Natural killer cell (primary cell): ENCODE data around the gene ZCCHC17. TPM values are rescaled to one million over a fixed set of nuclear protein-coding genes. Genes with fewer than 3 reads are reported as not detected.
A peak's percentile ranks its signal among the peaks of the same experiment; 100 is the strongest.

Experiments
- ATAC-seq, 3 donors: fragments of 150-1000 bp in 2 of 3; fragments of 200-7000 bp in 1 of 3; cut with Tn5 transposase; 1 replicate in 1 of 3; 2 replicates in 2 of 3; pipeline ENCODE4 v1.10.0; 2021; ENCODE audit warnings: mild to moderate bottlenecking in 2 of 3, moderate library complexity in 2 of 3
- DNase-seq, 2 donors: peaks; one replicate each; pipeline versions ENCODE4 v3.0.0 to v3.0.0-alpha.2; 2013 to 2021; ENCODE audit warnings: mixed read lengths in 1 of 2
- H3K27ac ChIP-seq: one replicate; pipeline ENCODE4 v1.5.1; 2013; ENCODE audit warnings: mild to moderate bottlenecking, low read length
- H3K27me3 ChIP-seq: one replicate; pipeline ENCODE4 v1.6.1; 2013; ENCODE audit warnings: low read length; ENCODE audit not compliant: control insufficient read depth, insufficient read depth
- H3K36me3 ChIP-seq: one replicate; pipeline ENCODE4 v1.6.1; 2013; ENCODE audit warnings: low read length; ENCODE audit not compliant: control insufficient read depth, insufficient read depth
- H3K4me1 ChIP-seq: one replicate; pipeline ENCODE4 v1.6.1; 2013; ENCODE audit warnings: low read length; ENCODE audit not compliant: control insufficient read depth, insufficient read depth
- H3K4me3 ChIP-seq: one replicate; pipeline ENCODE4 v1.5.1; 2013; ENCODE audit warnings: low read length
- H3K9me3 ChIP-seq: one replicate; pipeline ENCODE4 v1.6.1; 2013; ENCODE audit warnings: low read length; ENCODE audit not compliant: control insufficient read depth, insufficient read depth
- H3K27ac Mint-ChIP-seq, 2 donors: one replicate each; pipeline ENCODE4 v1.8.0; 2022; ENCODE audit warnings: mild to moderate bottlenecking in 2 of 2, mixed read lengths in 2 of 2, moderate library complexity in 1 of 2
- H3K27me3 Mint-ChIP-seq, 2 donors: one replicate each; pipeline ENCODE4 v1.8.0; 2022; ENCODE audit warnings: low read depth in 2 of 2, mixed read lengths in 2 of 2
- H3K36me3 Mint-ChIP-seq: one replicate; pipeline ENCODE4 v1.8.0; 2022; ENCODE audit warnings: mixed read lengths
- H3K4me1 Mint-ChIP-seq, 2 donors: one replicate each; pipeline ENCODE4 v1.8.0; 2022; ENCODE audit warnings: mixed read lengths in 2 of 2
- H3K4me3 Mint-ChIP-seq: one replicate; pipeline ENCODE4 v1.8.0; 2022; ENCODE audit warnings: mild to moderate bottlenecking, moderate library complexity, mixed read lengths
- H3K9me3 Mint-ChIP-seq, 2 donors: one replicate each; pipeline ENCODE4 v1.8.0; 2022; ENCODE audit warnings: mixed read lengths in 2 of 2
- CTCF ChIP-seq: fragments of 200-600 bp; IDR thresholded peaks from one replicate; pipeline ENCODE4 v1.8.0; 2022; ENCODE audit warnings: antibody characterized with exemption
- whole genome bisulfite sequencing: methylation state at CpG from one replicate; pipeline ENCODE4 v1.1.7; 2013; ENCODE audit warnings: missing lambda C conversion rate; ENCODE audit not compliant: insufficient coverage; 5-methylcytosine and 5-hydroxymethylcytosine counted together
- intact Hi-C: fragments of 100-400 bp; cut with micrococcal nuclease; formaldehyde crosslinking; loops from one replicate; pipeline ENCODE4 v1.14.2; 2022
- total RNA-seq, 4 donors: library from RNA; stranded (reverse); fragments of 120-200 nt in 1 of 4; gene quantifications; one replicate each; pipeline versions ENCODE4 v1.2.3 to v1.2.4, GENCODE V29; 2013 to 2022

The ZCCHC17 gene
- total RNA-seq, 3 donors from 2014 or later (not counting 1 experiment from before 2014, with no cell fraction given) = 24.1 to 31.1 (median 27.8) TPM

GRCh38 chr1:31396633-31397351, 100.0 kb downstream of the ZCCHC17 start:
- no peak for DNase-seq
- Histone ChIP-seq H3K36me3 (no peaks in the 10 kb centered on the region), H3K4me1 (peaks cover 9% of the 10 kb centered on the region), H3K27ac (no peak overlapping the region), H3K9me3 (no peaks in the 10 kb centered on the region), H3K27me3 (no peaks in the 10 kb centered on the region), H3K4me3 (no peak overlapping the region)
- Mint-ChIP-seq H3K4me1 (peaks cover 14 to 18% of the 10 kb centered on the region in 2 donors), H3K9me3 (no peaks in the 10 kb centered on the region), H3K36me3 (no peaks in the 10 kb centered on the region), H3K27me3 (peaks cover 0 to 2% of the 10 kb centered on the region in 2 donors), H3K4me3 (peak overlapping the region; percentile 17), H3K27ac (no peak overlapping the region)
- 91% methylated on average over 3 of the region's 3 CpGs for WGBS
- no peak for TF ChIP-seq CTCF
- intact Hi-C loops = no loop called here
- no peak for ATAC-seq

GRCh38 chr1:31397360-31398095, 100.7 kb downstream of the ZCCHC17 start:
- H3K36me3 ChIP-seq = no peaks in the 10 kb centered on the region
- Mint-ChIP-seq H3K27ac (no peak overlapping the region), H3K36me3 (no peaks in the 10 kb centered on the region), H3K9me3 (no peaks in the 10 kb centered on the region), H3K4me1 (peaks cover 14 to 18% of the 10 kb centered on the region in 2 donors), H3K27me3 (peaks cover 0 to 3% of the 10 kb centered on the region in 2 donors), H3K4me3 (no peak overlapping the region)
- no peak for TF ChIP-seq CTCF
- H3K4me3 ChIP-seq = no peak overlapping the region
- ATAC-seq (no peak), DNase-seq (no peak)
- 69% methylated on average over 4 of the region's 4 CpGs for WGBS
- peaks cover 9% of the 10 kb centered on the region for H3K4me1 ChIP-seq
- intact Hi-C loops = no loop called here
- H3K9me3 ChIP-seq = no peaks in the 10 kb centered on the region
- H3K27me3 ChIP-seq = no peaks in the 10 kb centered on the region
- H3K27ac ChIP-seq = no peak overlapping the region

GRCh38 chr1:31398246-31398645, 101.4 kb downstream of the ZCCHC17 start:
- Histone ChIP-seq H3K4me3 (no peak overlapping the region), H3K9me3 (no peaks in the 10 kb centered on the region), H3K4me1 (peaks cover 9% of the 10 kb centered on the region), H3K27ac (no peak overlapping the region), H3K27me3 (no peaks in the 10 kb centered on the region), H3K36me3 (no peaks in the 10 kb centered on the region)
- Mint-ChIP-seq H3K36me3 (no peaks in the 10 kb centered on the region), H3K27me3 (peaks cover 0 to 5% of the 10 kb centered on the region in 2 donors), H3K4me1 (peaks cover 14 to 18% of the 10 kb centered on the region in 2 donors), H3K9me3 (no peaks in the 10 kb centered on the region), H3K27ac (no peak overlapping the region), H3K4me3 (no peak overlapping the region)
- ATAC-seq = no peak
- no peak for TF ChIP-seq CTCF
- intact Hi-C loops = no loop called here
- 96% methylated on average over 2 of the region's 2 CpGs for WGBS
- DNase-seq = no peak
